IPS DF 6.9 (cell line): Measurements from ENCODE around the gene FPR2.

Experiments used
- DNase-seq: peaks from one replicate; pipeline ENCODE4 v3.0.0-alpha.2; 2013; ENCODE audit warnings: low read depth, low spot score
- H3K27ac ChIP-seq: one replicate; pipeline ENCODE4 v1.5.1; 2013; ENCODE audit warnings: low read length, control low read depth
- H3K27me3 ChIP-seq: 2 replicates; pipeline ENCODE4 v1.6.1; 2013; ENCODE audit warnings: mild to moderate bottlenecking, low read length; ENCODE audit not compliant: control insufficient read depth, insufficient read depth
- H3K36me3 ChIP-seq: 2 replicates; pipeline ENCODE4 v1.6.1; 2013; ENCODE audit warnings: low read length; ENCODE audit not compliant: control insufficient read depth, insufficient read depth
- H3K4me1 ChIP-seq: 2 replicates; pipeline ENCODE4 v1.6.1; 2013; ENCODE audit warnings: low read length; ENCODE audit not compliant: control insufficient read depth, insufficient read depth
- H3K4me3 ChIP-seq: 2 replicates; pipeline ENCODE4 v1.5.1; 2013; ENCODE audit warnings: mild to moderate bottlenecking, low read length
- H3K9me3 ChIP-seq: 2 replicates; pipeline ENCODE4 v1.6.1; 2013; ENCODE audit warnings: low read length, inconsistent platforms; ENCODE audit not compliant: control insufficient read depth, insufficient read depth
- WGBS: extraction: QIAGEN DNeasy Blood & Tissue Kit; methylation state at CpG from one replicate; pipeline ENCODE4 v1.1.7; 2013; ENCODE audit warnings: mixed read lengths, missing lambda C conversion rate; ENCODE audit not compliant: insufficient read length, insufficient coverage; 5-methylcytosine and 5-hydroxymethylcytosine counted together

FPR2 gene

DNA sequence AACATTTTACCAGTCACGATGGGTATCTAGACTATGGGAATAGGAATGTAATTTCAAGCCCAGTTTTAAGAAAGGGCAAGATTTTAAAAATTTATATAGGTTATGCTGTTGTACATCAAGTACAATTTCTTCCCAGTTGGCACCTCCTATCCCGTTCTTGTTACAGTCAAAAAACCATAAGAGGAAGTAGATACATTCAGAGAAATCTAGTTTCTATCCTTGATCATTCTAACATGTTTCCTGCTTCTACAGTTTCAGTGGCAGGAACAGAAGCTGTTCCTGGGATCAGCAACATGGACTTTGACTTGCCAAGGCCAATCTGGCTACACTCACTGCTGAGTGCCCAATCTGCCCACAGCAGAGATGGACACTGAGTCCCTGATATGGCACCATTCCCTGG, 19.3 kb downstream of the FPR2 start:
- WGBS = no CpG with 5 or more reads among the region's 2 CpGs
- no peak overlapping the region for H3K27ac ChIP-seq
- H3K27me3 ChIP-seq = peaks cover 2% of the 10 kb centered on the region; the same call in 1 of the 2 replicates
- no peak overlapping the region for H3K4me3 ChIP-seq
- H3K9me3 ChIP-seq = no peaks in the 10 kb centered on the region
- no peak for DNase-seq
- no peaks in the 10 kb centered on the region for H3K36me3 ChIP-seq
- no peaks in the 10 kb centered on the region for H3K4me1 ChIP-seq

DNA sequence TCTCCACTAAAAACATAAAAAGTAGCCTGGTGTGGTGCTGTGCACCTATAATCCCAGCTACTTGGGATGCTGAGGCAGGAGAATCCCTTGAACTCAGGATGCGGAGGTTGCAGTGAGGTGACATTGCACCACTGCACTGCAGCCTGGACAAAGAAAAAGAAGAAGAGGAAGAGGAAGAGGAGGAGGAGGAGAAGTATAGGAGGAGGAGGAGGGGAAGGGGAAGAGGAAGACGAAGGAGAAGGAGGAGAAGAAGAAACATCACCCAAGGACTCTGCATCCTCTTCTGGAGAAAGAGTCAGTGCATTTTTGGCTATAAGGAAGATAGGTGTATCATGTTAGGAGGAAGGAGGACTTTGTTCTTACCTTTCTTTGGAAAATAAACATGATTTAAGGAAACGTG, 21.0 kb downstream of the FPR2 start:
- Histone ChIP-seq H3K36me3 (no peaks in the 10 kb centered on the region), H3K27me3 (peaks cover 2% of the 10 kb centered on the region; the same call in 1 of the 2 replicates), H3K4me1 (no peaks in the 10 kb centered on the region), H3K27ac (no peak overlapping the region), H3K9me3 (no peaks in the 10 kb centered on the region), H3K4me3 (no peak overlapping the region)
- WGBS = no CpG with 5 or more reads among the region's 3 CpGs
- no peak for DNase-seq

DNA sequence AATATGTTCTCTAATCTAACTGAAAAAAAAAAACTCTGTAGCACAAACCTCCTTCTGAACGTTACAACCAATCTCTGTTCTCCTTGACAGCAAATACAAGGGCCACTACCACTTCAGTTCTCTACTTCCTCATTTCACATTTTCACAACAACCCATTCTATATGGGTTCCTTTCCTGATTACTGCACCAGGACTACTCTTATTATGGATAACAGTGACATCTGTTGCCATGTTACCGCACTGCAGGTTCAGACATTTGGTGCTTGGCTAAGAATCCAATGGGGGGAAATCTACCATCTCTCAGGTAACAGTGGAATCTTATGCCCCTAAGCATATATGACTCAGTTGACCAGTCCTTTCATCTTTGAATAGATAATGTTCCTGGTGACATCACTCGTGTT, 22.4 kb downstream of the FPR2 start:
- no peak for DNase-seq
- Histone ChIP-seq H3K27me3 (peaks cover 2% of the 10 kb centered on the region; the same call in 1 of the 2 replicates), H3K4me3 (no peak overlapping the region), H3K36me3 (no peaks in the 10 kb centered on the region), H3K27ac (no peak overlapping the region), H3K4me1 (no peaks in the 10 kb centered on the region), H3K9me3 (no peaks in the 10 kb centered on the region)
- no CpG with 5 or more reads among the region's 3 CpGs for WGBS

DNA sequence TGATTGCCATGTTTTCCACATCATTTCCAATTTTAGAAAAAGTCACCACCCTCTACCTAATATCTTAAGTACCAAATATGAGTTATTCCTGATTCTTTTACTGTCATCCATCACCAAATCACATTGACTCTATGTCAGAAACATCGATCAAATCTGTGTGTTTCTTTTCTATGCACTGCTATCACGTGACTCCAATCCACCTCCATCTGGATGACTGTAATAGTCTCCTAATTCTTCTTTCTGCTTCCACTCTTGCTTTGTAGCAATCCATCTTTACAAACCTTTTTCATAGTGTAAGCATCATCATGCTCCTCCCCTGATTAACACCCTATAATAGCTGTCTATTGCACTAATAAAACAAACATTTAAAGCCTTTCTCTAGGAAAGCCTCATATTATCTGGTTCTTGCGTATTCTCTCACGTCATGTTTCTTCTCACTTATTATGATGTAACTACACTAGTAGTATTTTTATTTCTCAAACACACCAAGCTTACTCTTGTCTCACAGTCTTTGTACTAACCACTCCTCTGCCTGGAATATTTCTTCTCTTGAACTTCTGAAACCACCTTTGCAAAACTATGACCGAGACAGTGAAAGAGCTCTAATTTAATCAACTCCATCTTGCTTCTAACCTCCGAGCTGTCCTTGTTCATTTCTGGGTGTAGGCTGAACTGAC, 23.3 kb downstream of the FPR2 start:
- no peak overlapping the region for H3K4me3 ChIP-seq
- DNase-seq = no peak
- H3K4me1 ChIP-seq = no peaks in the 10 kb centered on the region
- H3K27ac ChIP-seq = no peak overlapping the region
- no CpG with 5 or more reads among the region's 6 CpGs for WGBS
- no peaks in the 10 kb centered on the region for H3K9me3 ChIP-seq
- H3K36me3 ChIP-seq = no peaks in the 10 kb centered on the region
- peaks cover 2% of the 10 kb centered on the region; the same call in 1 of the 2 replicates for H3K27me3 ChIP-seq

DNA sequence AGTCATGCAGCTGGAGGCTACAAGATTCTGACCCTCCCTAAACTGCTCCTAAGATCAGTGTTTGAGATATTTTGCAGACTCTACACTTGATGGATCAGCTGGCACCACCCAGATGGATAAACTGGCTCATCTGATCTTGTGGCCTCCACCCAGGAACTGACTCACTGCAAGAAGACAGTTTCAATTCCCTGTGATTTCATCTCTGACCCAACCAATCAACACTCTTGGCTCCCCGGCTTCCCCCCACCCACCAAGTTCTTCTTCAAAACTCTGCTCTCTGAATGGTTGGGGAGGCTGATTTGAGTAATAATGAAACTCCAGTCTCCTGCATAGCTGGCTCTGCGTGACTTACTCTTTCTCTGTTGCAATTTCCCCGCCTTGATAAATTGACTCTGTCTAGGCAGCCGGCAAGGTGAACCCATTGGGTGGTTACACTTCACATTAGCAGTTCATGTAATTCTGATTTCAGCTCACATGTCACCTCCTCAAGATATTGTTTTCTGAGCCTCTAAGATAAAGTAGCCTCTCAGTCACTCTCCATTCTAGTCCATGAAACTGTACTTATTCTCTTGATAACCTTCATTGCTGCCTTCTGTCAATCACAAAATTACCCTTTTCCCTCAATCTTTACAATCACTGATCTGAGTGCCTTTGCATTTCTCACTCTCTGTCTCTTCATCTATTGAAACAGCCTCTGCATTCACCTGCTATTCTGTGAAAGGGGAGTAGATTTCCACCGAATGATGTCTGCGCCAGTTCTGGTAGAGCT, 24.1 kb downstream of the FPR2 start:
- no peaks in the 10 kb centered on the region for H3K4me1 ChIP-seq
- H3K36me3 ChIP-seq = no peaks in the 10 kb centered on the region
- H3K9me3 ChIP-seq = no peaks in the 10 kb centered on the region
- DNase-seq = no peak
- H3K4me3 ChIP-seq = no peak overlapping the region
- no peak overlapping the region for H3K27ac ChIP-seq
- no CpG with 5 or more reads among the region's 6 CpGs for WGBS
- H3K27me3 ChIP-seq = no peaks in the 10 kb centered on the region

DNA sequence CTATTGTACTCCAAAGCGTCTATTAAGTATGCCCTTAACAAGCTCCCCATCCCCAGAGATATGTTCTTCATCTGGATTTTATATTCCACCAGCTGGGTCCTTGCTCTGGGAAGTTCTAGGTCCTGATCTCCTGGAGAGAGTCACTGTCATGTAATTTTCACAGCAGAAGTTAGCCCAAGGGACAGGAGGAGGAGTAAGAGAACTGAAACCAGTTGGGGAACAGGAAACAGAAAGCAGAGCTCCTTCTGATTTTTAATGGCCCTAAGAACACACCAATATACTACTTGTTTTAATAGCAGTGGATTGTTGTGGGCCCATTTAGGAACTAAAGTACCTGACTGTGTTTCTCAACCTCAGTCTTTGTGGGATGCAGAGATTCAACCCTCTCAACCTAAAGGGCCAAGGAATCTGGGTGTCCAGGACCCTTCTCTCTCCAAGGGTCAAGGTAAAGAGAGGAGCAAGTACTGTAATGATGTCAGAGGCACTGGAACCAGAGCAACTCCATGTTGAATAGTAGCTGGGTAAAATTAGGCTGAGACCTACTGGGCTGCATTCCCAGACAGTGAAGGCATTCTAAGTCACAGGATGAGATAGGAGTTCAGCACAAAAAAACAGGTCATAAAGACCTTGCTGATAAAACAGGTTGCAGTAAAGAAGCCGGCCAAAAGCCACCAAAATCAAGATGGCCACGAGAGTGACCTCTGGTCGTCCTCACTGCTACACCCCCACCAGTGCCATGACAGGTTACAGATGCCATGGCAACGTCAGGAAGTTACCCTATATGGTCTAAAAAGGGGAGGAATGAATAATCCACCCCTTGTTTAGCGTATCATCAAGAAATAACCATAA, 25.9 kb downstream of the FPR2 start:
- Histone ChIP-seq H3K27me3 (no peaks in the 10 kb centered on the region), H3K4me1 (no peaks in the 10 kb centered on the region), H3K27ac (no peak overlapping the region), H3K36me3 (no peaks in the 10 kb centered on the region), H3K9me3 (no peaks in the 10 kb centered on the region), H3K4me3 (no peak overlapping the region)
- WGBS = no CpG with 5 or more reads among the region's 6 CpGs
- DNase-seq = no peak

DNA sequence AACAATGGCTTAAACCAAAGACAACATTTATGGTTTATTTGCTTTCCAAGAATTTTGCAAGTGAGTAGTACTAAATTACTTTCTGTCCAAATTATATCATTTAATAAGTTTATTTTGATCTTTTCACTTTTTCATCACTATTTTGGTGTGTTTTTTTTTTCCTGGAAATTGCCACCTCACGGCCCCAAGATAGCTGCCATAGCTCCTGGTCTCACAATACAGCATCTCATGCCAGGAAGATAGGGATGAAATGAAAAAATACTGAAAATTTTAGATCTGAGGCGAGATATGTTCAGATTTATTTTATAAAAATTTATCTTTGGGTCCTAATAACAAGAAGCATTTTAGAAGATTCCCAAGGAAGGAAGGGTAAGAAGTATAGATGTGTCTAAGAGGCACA, 27.0 kb downstream of the FPR2 start:
- H3K9me3 ChIP-seq = no peaks in the 10 kb centered on the region
- no peak for DNase-seq
- no peak overlapping the region for H3K27ac ChIP-seq
- no peaks in the 10 kb centered on the region for H3K27me3 ChIP-seq
- H3K4me3 ChIP-seq = no peak overlapping the region
- H3K4me1 ChIP-seq = no peaks in the 10 kb centered on the region
- WGBS = no CpG with 5 or more reads among the region's 2 CpGs
- no peaks in the 10 kb centered on the region for H3K36me3 ChIP-seq

DNA sequence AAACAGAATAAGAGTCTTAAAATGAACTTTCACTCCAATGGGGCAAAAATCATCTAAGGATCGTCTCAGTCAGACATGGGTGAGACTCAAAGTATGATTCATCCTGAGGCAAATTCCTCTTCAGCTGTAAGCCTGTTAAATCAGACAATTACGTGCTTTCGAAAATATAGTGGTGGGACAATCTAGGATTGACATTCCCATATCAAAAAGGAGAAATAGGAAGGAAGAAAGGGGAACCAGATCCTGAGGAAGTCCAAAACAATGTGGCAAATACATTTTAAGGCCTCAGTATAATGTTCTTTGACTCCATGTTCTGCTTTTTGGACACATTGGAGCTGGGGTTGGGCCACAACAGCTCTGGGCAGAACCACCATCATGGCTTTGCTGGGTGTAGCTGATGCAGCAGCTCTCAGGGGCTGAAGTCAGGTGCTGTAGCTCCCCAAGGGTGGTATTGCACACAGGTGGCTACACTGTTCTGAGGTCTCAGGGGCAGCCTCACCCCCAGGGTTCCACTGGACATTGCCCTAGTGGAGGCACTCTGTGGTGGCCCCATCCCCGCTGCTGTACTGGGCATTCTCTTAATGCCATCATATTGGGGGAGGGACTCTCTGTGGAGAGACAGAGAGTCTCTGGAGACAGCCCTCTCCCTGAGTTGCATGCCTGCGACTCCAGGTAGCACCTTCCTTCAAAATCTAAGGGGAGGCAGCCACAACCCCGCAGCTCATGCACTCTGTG, 28.2 kb downstream of the FPR2 start:
- Histone ChIP-seq H3K4me1 (no peaks in the 10 kb centered on the region), H3K4me3 (no peak overlapping the region), H3K9me3 (no peaks in the 10 kb centered on the region), H3K27ac (no peak overlapping the region), H3K36me3 (no peaks in the 10 kb centered on the region), H3K27me3 (no peaks in the 10 kb centered on the region)
- no CpG with 5 or more reads among the region's 6 CpGs for WGBS
- DNase-seq = no peak

DNA sequence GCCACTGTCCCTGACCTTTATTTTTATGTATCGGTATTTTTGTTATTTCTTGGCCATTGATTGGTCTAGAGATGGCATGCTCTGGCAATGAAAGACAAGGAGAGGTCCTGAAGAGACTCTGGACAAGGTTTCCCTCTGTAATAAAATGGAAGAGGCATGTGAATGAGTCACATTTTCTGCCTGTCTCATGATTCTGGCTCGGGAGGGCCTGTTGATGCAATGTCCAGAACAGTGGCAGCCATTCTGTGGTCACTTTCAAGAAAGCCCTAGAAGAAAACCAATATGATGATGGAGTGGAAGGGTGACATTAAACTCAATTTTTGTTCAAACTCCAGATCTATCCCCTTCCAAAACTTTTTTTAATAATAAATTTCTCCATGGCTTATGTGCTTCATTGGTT, 32.0 kb downstream of the FPR2 start:
- Histone ChIP-seq H3K27me3 (no peaks in the 10 kb centered on the region), H3K27ac (no peak overlapping the region), H3K9me3 (no peaks in the 10 kb centered on the region), H3K4me1 (no peaks in the 10 kb centered on the region), H3K36me3 (no peaks in the 10 kb centered on the region), H3K4me3 (no peak overlapping the region)
- no peak for DNase-seq
- no CpG with 5 or more reads among the region's 2 CpGs for WGBS

DNA sequence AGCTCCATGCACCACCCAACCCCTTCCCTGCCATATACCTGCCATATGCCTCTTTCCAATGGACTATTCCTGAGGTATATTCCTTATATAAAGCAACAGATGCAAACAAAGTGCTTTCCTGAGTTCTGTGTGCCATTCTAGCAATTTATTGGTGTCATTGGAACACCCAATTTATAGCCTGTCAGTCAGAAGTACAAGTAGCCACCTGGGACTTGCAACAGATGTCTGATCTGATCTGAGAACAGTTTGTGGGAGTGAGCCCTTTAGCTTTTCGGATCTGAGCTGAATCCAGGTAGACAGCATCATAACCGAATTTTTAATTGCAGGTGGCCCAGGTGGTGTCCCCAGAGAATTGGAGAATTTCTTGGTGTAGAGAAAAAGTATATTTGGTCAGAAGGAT, 33.0 kb downstream of the FPR2 start:
- no CpG with 5 or more reads among the region's 2 CpGs for WGBS
- Histone ChIP-seq H3K9me3 (no peaks in the 10 kb centered on the region), H3K4me1 (no peaks in the 10 kb centered on the region), H3K36me3 (no peaks in the 10 kb centered on the region), H3K4me3 (no peak overlapping the region), H3K27ac (no peak overlapping the region), H3K27me3 (no peaks in the 10 kb centered on the region)
- DNase-seq = no peak
